A673 (cell line): ENCODE data around the gene IPO7. TPM values are rescaled to one million over a fixed set of nuclear protein-coding genes. Genes with fewer than 3 reads are reported as not detected.

ENCODE experiments used
- BruUV-seq: library from RNA; stranded (reverse); fragments of 400-500 nt; replicated peaks from 2 replicates; lab custom pipeline; 2021; lab: Mats Ljungman, UMichigan
- CTCF ChIA-PET: fragments of 300-600 bp; sonication (Branson Sonifier 250); formaldehyde crosslinking; loops from one replicate; lab custom pipeline; 2022; ENCODE audit warnings: antibody characterized with exemption; lab: Charles Lee
- POLR2A ChIA-PET: fragments of 300-600 bp; sonication (Branson Sonifier 250); formaldehyde crosslinking; loops from one replicate; lab custom pipeline; 2022; ENCODE audit warnings: antibody characterized with exemption; ENCODE audit not compliant: low non-redundant PET; lab: Charles Lee
- DNase-seq: peaks from one replicate; pipeline ENCODE4 v3.0.0-alpha.2; 2015; ENCODE audit warnings: low spot score
- H3K27ac ChIP-seq: fragments of 200-600 bp; sonication (generic); 2 replicates; pipeline ENCODE4 v1.5.1; 2016; ENCODE audit warnings: mixed run types, low read depth, mild to moderate bottlenecking, mixed read lengths, antibody characterized with exemption, low read length; ENCODE audit not compliant: poor library complexity, severe bottlenecking
- H3K27me3 ChIP-seq: fragments of 200-600 bp; sonication (generic); replicated peaks from 2 replicates; pipeline ENCODE4 v1.6.1; 2017; ENCODE audit warnings: mixed run types, low read depth, mild to moderate bottlenecking, mixed read lengths, antibody characterized with exemption, low read length; ENCODE audit not compliant: insufficient read depth, poor library complexity
- H3K36me3 ChIP-seq: fragments of 200-600 bp; sonication (generic); 2 replicates; pipeline ENCODE4 v1.6.1; 2016; ENCODE audit warnings: mixed run types, mild to moderate bottlenecking, mixed read lengths, antibody characterized with exemption, low read length; ENCODE audit not compliant: insufficient read depth, poor library complexity, severe bottlenecking
- H3K4me1 ChIP-seq: fragments of 200-600 bp; sonication (generic); 2 replicates; pipeline ENCODE4 v1.6.1; 2017; ENCODE audit warnings: mixed run types, mild to moderate bottlenecking, mixed read lengths, antibody characterized with exemption, low read length; ENCODE audit not compliant: insufficient read depth, poor library complexity, severe bottlenecking
- H3K4me3 ChIP-seq: fragments of 200-600 bp; sonication (generic); 2 replicates; pipeline ENCODE4 v1.5.1; 2016; ENCODE audit warnings: low read depth, mixed run types, mild to moderate bottlenecking, mixed read lengths, low read length; ENCODE audit not compliant: poor library complexity, severe bottlenecking
- H3K9me3 ChIP-seq: fragments of 200-600 bp; sonication (generic); 2 replicates; pipeline ENCODE4 v1.6.1; 2016; ENCODE audit warnings: mixed run types, low read depth, mild to moderate bottlenecking, mixed read lengths, antibody characterized with exemption, low read length; ENCODE audit not compliant: poor library complexity, severe bottlenecking
- EZH2 ChIP-seq: fragments of 200-600 bp; sonication (generic); IDR thresholded peaks from 2 replicates; pipeline ENCODE4 v1.6.1; 2017; ENCODE audit warnings: borderline replicate concordance, low read depth, mild to moderate bottlenecking, mixed read lengths, antibody characterized with exemption, low read length; ENCODE audit not compliant: poor library complexity, severe bottlenecking
- intact Hi-C: fragments of 100-400 bp; cut with micrococcal nuclease; formaldehyde crosslinking; loops from one replicate; pipeline ENCODE4 v1.10.0; 2022; ENCODE audit not compliant: unreplicated experiment
- total RNA-seq: library from RNA; stranded (reverse); gene quantifications from 2 replicates; pipeline ENCODE4 v1.2.3, GENCODE V29; 2021
- TF ChIP-seq, protein P1 (sequence below): fragments of 300-800, 200-600 bp; sonication (generic); conservative IDR thresholded peaks from 2 replicates; pipeline ENCODE4 v1.5.1; 2017; ENCODE audit warnings: low read depth, mild to moderate bottlenecking, antibody characterized with exemption, low read length, moderate library complexity, mixed read lengths

Gene IPO7
- total RNA-seq, 1 experiment from 2014 or later: 174 TPM

DNA sequence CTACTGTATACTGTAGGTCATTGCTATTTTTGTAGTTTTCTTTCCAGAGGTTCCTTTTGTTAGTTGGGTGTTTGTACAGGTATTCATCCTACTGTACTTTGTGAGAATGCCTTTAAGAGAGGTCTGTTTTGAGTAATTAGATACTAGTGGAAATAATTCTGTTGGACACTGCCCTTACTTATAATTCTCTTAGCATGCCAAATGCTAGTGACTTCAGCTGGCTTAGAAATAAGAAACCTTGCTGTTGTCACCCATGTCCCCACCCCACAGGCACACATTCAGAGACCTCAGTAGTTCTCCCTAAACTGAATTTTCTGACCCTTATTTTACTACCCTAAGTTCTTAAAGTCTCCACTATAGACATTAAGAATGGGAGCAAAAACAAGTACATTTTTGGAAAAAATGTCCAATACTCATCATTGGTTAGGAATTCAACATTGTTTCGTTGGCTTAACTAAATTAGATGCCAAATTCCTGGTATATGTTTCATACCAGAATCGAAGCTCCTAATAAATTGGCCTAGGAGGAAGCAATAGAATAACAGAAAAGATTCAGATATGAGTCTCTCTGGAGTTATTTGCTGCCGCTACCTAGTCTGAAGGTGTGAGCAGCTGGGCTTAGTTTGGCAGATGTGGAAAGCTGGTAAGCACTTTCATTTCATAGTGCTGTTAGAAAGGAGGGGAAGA lies 104.8 kb downstream of the IPO7 start:
- ChIA-PET CTCF (no interaction called here), POLR2A (no interaction called here)
- no peak for DNase-seq
- intact Hi-C loops: no loop called here
- Histone ChIP-seq H3K27me3 (no peaks in the 10 kb centered on the region), H3K4me3 (no peak overlapping the region), H3K36me3 (no peaks in the 10 kb centered on the region), H3K27ac (no peak overlapping the region), H3K4me1 (peaks cover 9% of the 10 kb centered on the region), H3K9me3 (no peaks in the 10 kb centered on the region)
- no TSS peak for BruUV-seq
- TF ChIP-seq EZH2: no peak
- TF ChIP-seq, protein P1, sequence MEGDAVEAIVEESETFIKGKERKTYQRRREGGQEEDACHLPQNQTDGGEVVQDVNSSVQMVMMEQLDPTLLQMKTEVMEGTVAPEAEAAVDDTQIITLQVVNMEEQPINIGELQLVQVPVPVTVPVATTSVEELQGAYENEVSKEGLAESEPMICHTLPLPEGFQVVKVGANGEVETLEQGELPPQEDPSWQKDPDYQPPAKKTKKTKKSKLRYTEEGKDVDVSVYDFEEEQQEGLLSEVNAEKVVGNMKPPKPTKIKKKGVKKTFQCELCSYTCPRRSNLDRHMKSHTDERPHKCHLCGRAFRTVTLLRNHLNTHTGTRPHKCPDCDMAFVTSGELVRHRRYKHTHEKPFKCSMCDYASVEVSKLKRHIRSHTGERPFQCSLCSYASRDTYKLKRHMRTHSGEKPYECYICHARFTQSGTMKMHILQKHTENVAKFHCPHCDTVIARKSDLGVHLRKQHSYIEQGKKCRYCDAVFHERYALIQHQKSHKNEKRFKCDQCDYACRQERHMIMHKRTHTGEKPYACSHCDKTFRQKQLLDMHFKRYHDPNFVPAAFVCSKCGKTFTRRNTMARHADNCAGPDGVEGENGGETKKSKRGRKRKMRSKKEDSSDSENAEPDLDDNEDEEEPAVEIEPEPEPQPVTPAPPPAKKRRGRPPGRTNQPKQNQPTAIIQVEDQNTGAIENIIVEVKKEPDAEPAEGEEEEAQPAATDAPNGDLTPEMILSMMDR: no peak

DNA sequence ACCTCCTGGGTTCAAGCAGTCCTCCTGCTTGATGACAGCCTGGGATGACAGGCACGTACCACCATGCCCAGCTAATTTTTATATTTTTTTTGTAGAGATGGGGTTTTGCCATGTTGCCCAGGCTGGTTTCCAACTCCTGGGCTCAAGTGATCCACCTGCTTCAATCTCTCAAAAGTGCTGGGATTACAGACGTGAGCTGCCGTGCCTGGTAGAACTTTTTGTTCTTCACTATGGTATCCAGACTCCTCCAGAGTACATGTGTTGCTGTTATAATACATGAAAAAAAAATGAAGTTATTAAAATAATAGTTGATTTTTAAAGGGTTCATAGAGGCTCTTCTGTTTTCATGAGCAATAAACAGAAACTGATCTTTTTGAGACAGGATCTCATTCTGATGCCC lies 105.9 kb downstream of the IPO7 start:
- CTCF ChIA-PET: no interaction called here
- no peak for TF ChIP-seq EZH2
- Histone ChIP-seq H3K36me3 (peaks cover 4% of the 10 kb centered on the region), H3K27ac (no peak overlapping the region), H3K4me3 (no peak overlapping the region), H3K9me3 (no peaks in the 10 kb centered on the region), H3K4me1 (peaks cover 7% of the 10 kb centered on the region), H3K27me3 (no peaks in the 10 kb centered on the region)
- DNase-seq: no peak
- intact Hi-C loops: no loop called here
- BruUV-seq: no TSS peak
- POLR2A ChIA-PET: interaction anchor here (0.6 kb wide), 1 partner anchor 303 kb away, joined by 6 read pairs; no protein-coding TSS in a partner anchor

DNA sequence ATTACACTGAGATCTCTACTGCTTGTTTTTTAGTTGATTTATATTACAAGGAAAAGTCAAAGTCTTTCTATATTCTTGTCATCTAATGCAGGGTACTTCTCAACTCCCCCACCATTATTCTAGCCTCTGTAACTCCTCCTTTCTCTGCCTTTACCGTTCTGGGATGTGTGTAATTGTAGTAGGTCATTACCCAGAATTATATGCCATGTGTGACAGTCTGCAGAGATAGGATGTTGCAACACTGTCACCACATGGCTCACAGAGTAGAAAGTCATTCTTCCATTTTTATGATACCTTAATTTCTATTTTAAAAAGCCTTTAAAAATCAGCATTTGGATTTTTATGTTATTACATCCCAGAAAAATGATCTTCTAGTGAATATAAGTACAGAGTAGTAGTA lies 109.0 kb downstream of the IPO7 start:
- peaks cover 4% of the 10 kb centered on the region for H3K36me3 ChIP-seq
- no peak overlapping the region for H3K27ac ChIP-seq
- intact Hi-C loops: no loop called here
- no peaks in the 10 kb centered on the region for H3K4me1 ChIP-seq
- H3K4me3 ChIP-seq: no peak overlapping the region
- H3K9me3 ChIP-seq: no peaks in the 10 kb centered on the region
- DNase-seq: peak; percentile 22
- CTCF ChIA-PET: no interaction called here
- TF ChIP-seq EZH2: no peak
- TF ChIP-seq, protein P1: no peak
- no TSS peak for BruUV-seq
- POLR2A ChIA-PET: no interaction called here
- no peaks in the 10 kb centered on the region for H3K27me3 ChIP-seq

- Histone ChIP-seq H3K27me3 (no peaks in the 10 kb centered on the region), H3K27ac (no peak overlapping the region), H3K4me1 (no peaks in the 10 kb centered on the region), H3K9me3 (no peaks in the 10 kb centered on the region), H3K4me3 (no peak overlapping the region), H3K36me3 (peaks cover 4% of the 10 kb centered on the region)
- TF ChIP-seq, protein P1: no peak
- no peak for TF ChIP-seq EZH2
- DNase-seq: no peak
- no TSS peak for BruUV-seq
- ChIA-PET CTCF (no interaction called here), POLR2A (no interaction called here)
- intact Hi-C loops: no loop called here
Measured at GRCh38 chr11:9494316-9494715, 109.9 kb downstream of the IPO7 start.
